Fibroblast of pulmonary artery (primary cell): ENCODE measurements around the gene DYTN.
A peak's percentile ranks its signal among the peaks of the same experiment; 100 is the strongest.

Experiments used
- DNase-seq: peaks from one replicate; pipeline ENCODE4 v3.0.0-alpha.2; 2010; ENCODE audit warnings: low read depth
- H3K4me3 ChIP-seq: replicated peaks from 2 replicates; pipeline ENCODE4 v1.5.1; 2011; ENCODE audit warnings: low read depth, mild to moderate bottlenecking, control low read depth, low read length, moderate library complexity
- CTCF ChIP-seq: IDR thresholded peaks from 2 replicates; pipeline ENCODE4 v1.5.1; 2011; ENCODE audit warnings: mild to moderate bottlenecking, control low read depth, low read length, inconsistent platforms; ENCODE audit errors: missing control alignments

DYTN gene

DNA sequence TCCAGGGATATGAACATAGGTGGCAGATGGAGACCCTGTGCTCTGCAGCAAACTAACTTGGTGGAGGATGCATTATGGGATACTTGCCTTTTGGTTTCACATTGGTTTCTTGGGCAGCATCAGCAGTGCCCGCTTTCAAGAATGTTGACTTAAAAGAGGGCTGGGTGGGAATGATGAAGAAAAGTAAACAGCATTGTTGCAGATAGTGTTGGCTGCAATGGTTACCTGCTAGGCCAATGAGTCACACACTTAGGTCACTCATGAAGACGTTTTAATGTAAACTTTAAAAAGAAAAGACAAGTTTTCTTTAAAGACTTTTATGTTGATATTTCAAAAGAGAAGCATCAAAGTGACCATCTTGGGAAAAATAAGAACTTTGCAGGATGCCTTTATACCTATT, 102.0 kb downstream of the DYTN start:
- no peak overlapping the region for H3K4me3 ChIP-seq
- no peak for TF ChIP-seq CTCF
- DNase-seq = peak; percentile 1

- DNase-seq = no peak
- TF ChIP-seq CTCF = no peak
- no peak overlapping the region for H3K4me3 ChIP-seq
Observed at GRCh38 chr2:206615417-206616089, 102.6 kb downstream of the DYTN start.

- no peak for TF ChIP-seq CTCF
- peak; percentile 14 for DNase-seq
- no peak overlapping the region for H3K4me3 ChIP-seq
Observed at GRCh38 chr2:206614811-206615210, 103.4 kb downstream of the DYTN start.

DNA sequence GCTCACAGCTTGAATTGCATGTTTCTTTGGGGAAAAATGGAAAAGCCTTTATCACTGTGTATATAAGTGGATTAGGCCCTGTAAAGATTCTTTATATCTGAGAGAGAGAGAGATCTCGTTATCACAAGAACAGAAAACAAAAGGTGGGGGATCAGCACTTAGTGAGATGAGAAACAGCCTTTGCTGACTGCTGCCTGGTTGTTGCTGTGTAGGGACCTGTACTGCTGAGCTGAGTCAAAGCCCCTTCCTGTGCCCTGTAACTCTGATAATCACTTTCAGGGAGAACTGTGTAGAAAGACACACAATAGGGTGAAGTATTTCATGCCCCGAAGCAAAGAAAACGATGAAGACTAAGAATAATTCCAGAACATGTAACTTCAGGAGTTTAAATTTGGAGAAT, 106.5 kb downstream of the DYTN start:
- TF ChIP-seq CTCF = no peak
- no peak overlapping the region for H3K4me3 ChIP-seq
- DNase-seq = no peak

DNA sequence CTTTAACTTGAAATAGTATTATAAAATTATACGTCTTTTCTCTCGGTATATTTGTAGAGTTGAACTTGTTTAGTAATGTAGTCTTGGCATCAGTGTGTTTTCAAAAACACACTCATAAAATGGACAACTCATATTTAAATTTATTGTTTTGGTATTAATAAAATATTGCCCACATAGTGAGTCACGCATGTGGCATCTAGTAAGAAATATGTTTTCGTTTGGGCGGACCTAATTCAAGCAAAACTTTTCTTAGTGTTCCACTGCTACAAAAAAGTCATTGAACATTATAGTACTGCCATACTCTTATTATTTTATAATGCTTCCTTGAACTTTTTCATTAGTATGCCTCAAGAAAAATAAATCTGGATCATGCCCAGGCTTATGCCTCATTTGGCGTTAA, 107.0 kb downstream of the DYTN start:
- DNase-seq = no peak
- no peak overlapping the region for H3K4me3 ChIP-seq
- TF ChIP-seq CTCF = no peak

DNA sequence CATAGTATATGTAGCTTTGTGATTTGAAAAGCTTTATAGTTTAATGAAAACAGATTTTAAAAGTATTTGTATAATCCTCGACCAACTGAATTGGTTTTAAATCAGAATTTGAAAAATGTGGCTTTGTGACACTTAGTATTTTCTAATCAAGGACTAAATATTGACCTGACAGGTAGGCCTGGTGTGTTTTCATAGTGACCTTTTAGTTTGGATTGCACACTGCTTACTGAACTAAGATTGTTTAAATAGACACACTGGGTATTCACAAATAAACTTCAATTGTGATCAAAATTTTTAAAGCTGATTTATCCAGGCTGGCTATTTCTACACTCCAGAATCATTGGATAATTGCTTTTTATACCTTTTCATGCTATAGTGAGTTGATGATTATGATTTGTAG, 107.7 kb downstream of the DYTN start:
- DNase-seq = no peak
- no peak overlapping the region for H3K4me3 ChIP-seq
- TF ChIP-seq CTCF = no peak

DNA sequence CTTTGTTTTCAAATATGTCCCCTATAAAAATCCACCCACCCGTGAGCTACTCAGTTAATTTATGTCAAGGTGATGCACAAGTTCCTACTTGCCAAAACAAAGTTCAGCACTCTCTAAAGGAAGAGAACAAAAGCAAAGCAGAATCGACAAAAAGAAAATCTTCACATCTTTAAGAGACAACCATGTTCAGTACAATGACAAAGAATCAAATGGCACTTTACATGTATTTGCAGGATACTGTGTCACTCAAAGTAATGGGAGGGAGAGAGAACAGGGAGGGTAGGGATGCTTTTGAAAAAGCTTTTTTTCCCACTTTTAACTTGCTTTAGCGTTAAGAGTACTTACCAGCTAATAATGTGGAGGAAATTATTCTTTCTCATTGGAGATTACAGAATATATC, 115.0 kb downstream of the DYTN start:
- TF ChIP-seq CTCF = no peak
- H3K4me3 ChIP-seq = no peak overlapping the region
- no peak for DNase-seq
